Colonic mucosa (tissue), 4 donors: ENCODE data around the gene ENPP5. TPM values are rescaled to one million over a fixed set of nuclear protein-coding genes. Genes with fewer than 3 reads are reported as not detected.
A peak's percentile ranks its signal among the peaks of the same experiment; 100 is the strongest.
"Not testable (repeated sequence)": the region's sequence is repeated elsewhere in the genome, so short reads cannot be mapped to it uniquely, and the experiment has no call there.

Experiments
- DNase-seq: peaks from one replicate; pipeline ENCODE4 v3.0.0-alpha.2; 2020
- H3K27ac ChIP-seq: fragments of 200-600 bp; one replicate; pipeline ENCODE4 v1.8.0; 2021
- H3K27me3 ChIP-seq: fragments of 200-600 bp; one replicate; pipeline ENCODE4 v1.8.0; 2021
- H3K36me3 ChIP-seq: fragments of 200-600 bp; one replicate; pipeline ENCODE4 v1.8.0; 2021
- H3K4me1 ChIP-seq: fragments of 200-600 bp; one replicate; pipeline ENCODE4 v1.8.0; 2021; ENCODE audit warnings: mild to moderate bottlenecking
- H3K4me3 ChIP-seq: fragments of 200-600 bp; one replicate; pipeline ENCODE4 v1.8.0; 2021
- H3K9ac ChIP-seq, 2 donors: one replicate each; pipeline ENCODE4 v1.7.0; 2013; ENCODE audit warnings: control low read depth in 2 of 2, low read depth in 2 of 2, low read length in 2 of 2
- H3K9me3 ChIP-seq: fragments of 200-600 bp; one replicate; pipeline ENCODE4 v1.8.0; 2021
- CTCF ChIP-seq: fragments of 200-600 bp; IDR thresholded peaks from one replicate; pipeline ENCODE4 v1.8.0; 2022; ENCODE audit warnings: antibody characterized with exemption, mild to moderate bottlenecking
- intact Hi-C: fragments of 100-400 bp; cut with DNase I; formaldehyde crosslinking; loops from one replicate; pipeline ENCODE4 v1.14.1; 2022
- total RNA-seq, 2 donors: library from RNA; stranded (reverse); fragmentation: NEBNext Ultra II Directional in 1 of 2; extraction: Animal tissue kit (Norgen Biotek cat#: 25700) in 1 of 2; gene quantifications; one replicate each; pipeline ENCODE4 v1.2.1, GENCODE V29; 2021
- donor health status: healthy.
- donor health status: DM: no; HTN: no; CAD: no.
- donor health status: DM: no; HTN: no; CAD: no.

Gene ENPP5
- total RNA-seq, 2 donors from 2014 or later = 3.6 to 4.3 TPM

- TF ChIP-seq CTCF = no peak
- no peak for DNase-seq
- Histone ChIP-seq H3K9ac (no peak overlapping the region), H3K4me1 (peaks cover 5% of the 10 kb centered on the region), H3K27ac (no peak overlapping the region), H3K9me3 (no peaks in the 10 kb centered on the region), H3K36me3 (no peaks in the 10 kb centered on the region), H3K27me3 (no peaks in the 10 kb centered on the region), H3K4me3 (no peak overlapping the region)
- intact Hi-C loops = no loop called here
These were observed 36.6 kb downstream of the ENPP5 start for GRCh38 chr6:46134216-46134615.

- H3K9ac ChIP-seq, DNase-seq, H3K27ac ChIP-seq, H3K27me3 ChIP-seq, intact Hi-C loops, H3K4me1 ChIP-seq, H3K9me3 ChIP-seq, H3K4me3 ChIP-seq, H3K36me3 ChIP-seq: not testable (repeated sequence)
These were observed 39.5 kb downstream of the ENPP5 start for GRCh38 chr6:46131291-46131690.

- Histone ChIP-seq H3K36me3 (no peaks in the 10 kb centered on the region), H3K9me3 (no peaks in the 10 kb centered on the region), H3K4me3 (peak overlapping the region; percentile 64), H3K27ac (peak overlapping the region; percentile 77), H3K27me3 (no peaks in the 10 kb centered on the region), H3K9ac (peak overlapping the region in 1 of 2 donors; percentile 87), H3K4me1 (peaks cover 5% of the 10 kb centered on the region)
- no peak for TF ChIP-seq CTCF
- no peak for DNase-seq
- intact Hi-C loops = no loop called here
These were observed 40.1 kb downstream of the ENPP5 start for GRCh38 chr6:46130666-46131065.

- no peaks in the 10 kb centered on the region for H3K9me3 ChIP-seq
- intact Hi-C loops = no loop called here
- H3K27ac ChIP-seq = peak within 1 kb of the TSS; percentile 77
These were observed 40.9 kb downstream of the ENPP5 start, which contains the start of gene ENPP4 for GRCh38 chr6:46129629-46130511. Gene ENPP4, plus strand, starts transcription at chr6:46129989. Its CDS starts 9,595 bp downstream, at chr6:46139584.

GRCh38 chr6:46129291-46129628 is 41.5 kb downstream of the ENPP5 start:
- no peaks in the 10 kb centered on the region for H3K36me3 ChIP-seq
- no peak for TF ChIP-seq CTCF
- no peaks in the 10 kb centered on the region for H3K9me3 ChIP-seq
- H3K27ac ChIP-seq = peak overlapping the region; percentile 77
- H3K9ac ChIP-seq = peak overlapping the region; percentile 31 to 87
- peaks cover 5% of the 10 kb centered on the region for H3K4me1 ChIP-seq
- intact Hi-C loops = no loop called here
- peak overlapping the region; percentile 64 for H3K4me3 ChIP-seq
- DNase-seq = no peak
- H3K27me3 ChIP-seq = no peaks in the 10 kb centered on the region

More at GRCh38 chr6:46129629-46130511, 40.9 kb downstream of the ENPP5 start, which contains the start of gene ENPP4:
- no peaks in the 10 kb centered on the region for H3K27me3 ChIP-seq
- peak within 1 kb of the TSS; percentile 64 for H3K4me3 ChIP-seq
- H3K4me1 ChIP-seq = peaks cover 5% of the 10 kb centered on the region
- peak within 1 kb of the TSS; percentile 84 to 87 for H3K9ac ChIP-seq
- TF ChIP-seq CTCF = no peak
- peak; percentile 89 for DNase-seq
- no peaks in the 10 kb centered on the region for H3K36me3 ChIP-seq

- Histone ChIP-seq H3K27ac (no peak overlapping the region), H3K36me3 (no peaks in the 10 kb centered on the region), H3K4me3 (no peak overlapping the region), H3K27me3 (no peaks in the 10 kb centered on the region), H3K9ac (no peak overlapping the region), H3K9me3 (no peaks in the 10 kb centered on the region), H3K4me1 (no peaks in the 10 kb centered on the region)
- no peak for DNase-seq
- TF ChIP-seq CTCF = no peak
- intact Hi-C loops = no loop called here
These were observed 42.3 kb downstream of the ENPP5 start for GRCh38 chr6:46128476-46128875.

GRCh38 chr6:46119679-46120078 is 51.1 kb downstream of the ENPP5 start:
- H3K27me3 ChIP-seq, H3K4me3 ChIP-seq, H3K9me3 ChIP-seq, H3K27ac ChIP-seq, H3K9ac ChIP-seq, intact Hi-C loops, H3K36me3 ChIP-seq, DNase-seq, H3K4me1 ChIP-seq: not testable (repeated sequence)
